Keratinocyte (primary cell): ENCODE data around the gene CBARP. TPM values are rescaled to one million over a fixed set of nuclear protein-coding genes. Genes with fewer than 3 reads are reported as not detected.

Source experiments
- DNase-seq: peaks from one replicate; pipeline ENCODE4 v3.0.0-alpha.2; 2011; ENCODE audit warnings: low read depth, missing footprints, low spot score
- FAIRE-seq: peaks from 2 replicates; lab custom pipeline; 2011; peaks lifted over from hg19 to GRCh38; lab: Jason Lieb, UNC
- H2AFZ ChIP-seq: 2 replicates; pipeline ENCODE4 v1.6.0; 2012; ENCODE audit warnings: low read length, control low read depth, inconsistent platforms; ENCODE audit not compliant: control insufficient read depth
- H3K27ac ChIP-seq: 2 replicates; pipeline ENCODE4 v1.5.1; 2011; ENCODE audit warnings: low read length; ENCODE audit not compliant: control insufficient read depth, insufficient read depth
- H3K27me3 ChIP-seq: 3 replicates; pipeline ENCODE4 v1.6.0; 2011; ENCODE audit warnings: low read length; ENCODE audit not compliant: control insufficient read depth, insufficient read depth; ENCODE audit errors: extremely low read depth
- H3K36me3 ChIP-seq, 2 experiments: 2 replicates in 1 of 2; 3 replicates in 1 of 2; pipeline ENCODE4 v1.5.1; 2011; ENCODE audit warnings: low read length in 2 of 2, mild to moderate bottlenecking in 1 of 2; ENCODE audit not compliant: control insufficient read depth in 2 of 2, insufficient read depth in 2 of 2; ENCODE audit errors: extremely low read depth in 1 of 2
- H3K4me1 ChIP-seq: 3 replicates; pipeline ENCODE4 v1.5.1; 2011; ENCODE audit warnings: low read length; ENCODE audit not compliant: control insufficient read depth, insufficient read depth; ENCODE audit errors: extremely low read depth
- H3K4me2 ChIP-seq: 3 replicates; pipeline ENCODE4 v1.6.0; 2011; ENCODE audit warnings: low read depth, low read length; ENCODE audit not compliant: control insufficient read depth, insufficient read depth; ENCODE audit errors: extremely low read depth
- H3K4me3 ChIP-seq, 3 experiments: fragments of 200-600 bp in 1 of 3; sonication (generic) in 1 of 3; 2 replicates in 2 of 3; 3 replicates in 1 of 3; pipeline ENCODE4 v1.5.1; 2011 to 2016; ENCODE audit warnings: low read length in 3 of 3, mild to moderate bottlenecking in 3 of 3, control low read depth in 2 of 3, inconsistent platforms in 1 of 3, low read depth in 1 of 3, mixed read lengths in 1 of 3, mixed run types in 1 of 3, moderate library complexity in 1 of 3; ENCODE audit not compliant: control insufficient read depth in 2 of 3, insufficient read depth in 2 of 3; ENCODE audit errors: extremely low read depth in 1 of 3
- H3K79me2 ChIP-seq: 2 replicates; pipeline ENCODE4 v1.6.0; 2012; ENCODE audit warnings: low read length; ENCODE audit not compliant: control insufficient read depth, insufficient read depth
- H3K9ac ChIP-seq: 3 replicates; pipeline ENCODE4 v1.6.0; 2011; ENCODE audit warnings: low read length; ENCODE audit not compliant: control insufficient read depth, insufficient read depth; ENCODE audit errors: extremely low read depth
- H3K9me1 ChIP-seq: 3 replicates; pipeline ENCODE4 v1.6.0; 2011; ENCODE audit warnings: low read length; ENCODE audit not compliant: control insufficient read depth, insufficient read depth; ENCODE audit errors: extremely low read depth
- H3K9me3 ChIP-seq: 2 replicates; pipeline ENCODE4 v1.5.1; 2012; ENCODE audit warnings: low read depth, low read length; ENCODE audit not compliant: control insufficient read depth
- H4K20me1 ChIP-seq: 3 replicates; pipeline ENCODE4 v1.6.0; 2011; ENCODE audit warnings: low read length; ENCODE audit not compliant: control insufficient read depth, insufficient read depth; ENCODE audit errors: extremely low read depth
- EZH2 ChIP-seq: IDR thresholded peaks from one replicate; pipeline ENCODE4 v1.6.1; 2012; ENCODE audit warnings: inconsistent platforms, mild to moderate bottlenecking, low read length, moderate library complexity
- dilution Hi-C: fragments of 300-500 bp; cut with MboI; formaldehyde crosslinking; loops from one replicate; pipeline ENCODE4 v1.7.0; 2020; ENCODE audit warnings: low sequenced_read_pairs; ENCODE audit not compliant: extremely low pct_ligation_motif_present
- polyA plus RNA-seq, 5 experiments: library from polyadenylated mRNA; depleted of rRNA in 3 of 5; stranded (reverse) in 3 of 5; stranded (forward) in 1 of 5; unstranded in 1 of 5; fragments of >200 nt; gene quantifications; 1 replicate in 1 of 5; 2 replicates in 3 of 5; 3 replicates in 1 of 5; pipeline versions ENCODE4 v1.2.1 to v1.2.3, GENCODE V29; 2011 to 2012; ENCODE audit warnings: missing spikeins in 2 of 5, low read depth in 1 of 5, low replicate concordance in 1 of 5
- TF ChIP-seq, protein P1 (sequence below), 3 experiments: IDR thresholded peaks in 1 of 3; conservative IDR thresholded peaks in 1 of 3; optimal IDR thresholded peaks in 1 of 3; 2 replicates in 2 of 3; 3 replicates in 1 of 3; pipeline versions ENCODE3 to v1.5.1; 2011; ENCODE audit warnings: low read length in 3 of 3, mild to moderate bottlenecking in 3 of 3, moderate library complexity in 2 of 3, control low read depth in 1 of 3, inconsistent platforms in 1 of 3; ENCODE audit not compliant: insufficient read depth in 2 of 3; ENCODE audit errors: extremely low read depth in 1 of 3

Gene CBARP
- polyA plus RNA-seq, 1 donor (not counting 4 experiments of a cell fraction or from before 2014, with no cell fraction given) = 0.93 TPM

DNA sequence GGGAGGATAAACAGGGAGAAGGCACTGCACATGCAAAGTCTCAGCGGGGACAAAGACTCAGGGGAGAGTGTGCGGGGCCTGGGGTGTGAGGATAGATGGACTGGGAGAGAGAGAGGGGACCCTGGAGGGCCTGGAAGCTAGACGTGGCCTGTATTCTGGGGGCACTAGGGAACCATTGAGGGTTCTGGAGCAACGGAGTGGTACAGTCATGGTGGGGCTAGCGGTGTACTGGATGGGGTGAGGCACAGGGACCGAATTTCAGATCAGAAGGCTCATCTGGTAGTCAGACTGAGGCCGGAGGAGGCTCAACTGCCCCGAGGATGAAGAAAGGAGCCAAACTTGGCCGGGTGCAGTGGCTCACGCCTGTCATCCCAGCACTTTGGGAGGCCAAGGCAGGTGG lies 55.7 kb downstream of the CBARP start:
- H3K9me1 ChIP-seq = no peaks in the 10 kb centered on the region
- no peak overlapping the region for H3K4me3 ChIP-seq
- H3K27ac ChIP-seq = peak overlapping the region; percentile 73
- no peaks in the 10 kb centered on the region for H3K9me3 ChIP-seq
- no peak for TF ChIP-seq EZH2
- TF ChIP-seq, protein P1, sequence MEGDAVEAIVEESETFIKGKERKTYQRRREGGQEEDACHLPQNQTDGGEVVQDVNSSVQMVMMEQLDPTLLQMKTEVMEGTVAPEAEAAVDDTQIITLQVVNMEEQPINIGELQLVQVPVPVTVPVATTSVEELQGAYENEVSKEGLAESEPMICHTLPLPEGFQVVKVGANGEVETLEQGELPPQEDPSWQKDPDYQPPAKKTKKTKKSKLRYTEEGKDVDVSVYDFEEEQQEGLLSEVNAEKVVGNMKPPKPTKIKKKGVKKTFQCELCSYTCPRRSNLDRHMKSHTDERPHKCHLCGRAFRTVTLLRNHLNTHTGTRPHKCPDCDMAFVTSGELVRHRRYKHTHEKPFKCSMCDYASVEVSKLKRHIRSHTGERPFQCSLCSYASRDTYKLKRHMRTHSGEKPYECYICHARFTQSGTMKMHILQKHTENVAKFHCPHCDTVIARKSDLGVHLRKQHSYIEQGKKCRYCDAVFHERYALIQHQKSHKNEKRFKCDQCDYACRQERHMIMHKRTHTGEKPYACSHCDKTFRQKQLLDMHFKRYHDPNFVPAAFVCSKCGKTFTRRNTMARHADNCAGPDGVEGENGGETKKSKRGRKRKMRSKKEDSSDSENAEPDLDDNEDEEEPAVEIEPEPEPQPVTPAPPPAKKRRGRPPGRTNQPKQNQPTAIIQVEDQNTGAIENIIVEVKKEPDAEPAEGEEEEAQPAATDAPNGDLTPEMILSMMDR (optimal IDR thresholded peaks at IDR 0.05 in 1 of 3, IDR thresholded peaks at IDR 0.05 in 1 of 3, conservative IDR thresholded peaks at IDR 0.05 in 1 of 3; ENCODE audit: extremely low read depth in 1 of 3, insufficient read depth in 2 of 3, low read length in 3 of 3) = no peak
- dilution Hi-C loops = no loop called here
- no peaks in the 10 kb centered on the region for H3K27me3 ChIP-seq
- peak overlapping the region; percentile 65 for H3K9ac ChIP-seq
- no peak for FAIRE-seq
- peak overlapping the region; percentile 61 for H3K4me2 ChIP-seq
- no peak for DNase-seq
- no peaks in the 10 kb centered on the region for H3K36me3 ChIP-seq
- peaks cover 51% of the 10 kb centered on the region for H3K4me1 ChIP-seq
- no peaks in the 10 kb centered on the region for H3K79me2 ChIP-seq
- no peaks in the 10 kb centered on the region for H4K20me1 ChIP-seq
- no peak overlapping the region for H2AFZ ChIP-seq

DNA sequence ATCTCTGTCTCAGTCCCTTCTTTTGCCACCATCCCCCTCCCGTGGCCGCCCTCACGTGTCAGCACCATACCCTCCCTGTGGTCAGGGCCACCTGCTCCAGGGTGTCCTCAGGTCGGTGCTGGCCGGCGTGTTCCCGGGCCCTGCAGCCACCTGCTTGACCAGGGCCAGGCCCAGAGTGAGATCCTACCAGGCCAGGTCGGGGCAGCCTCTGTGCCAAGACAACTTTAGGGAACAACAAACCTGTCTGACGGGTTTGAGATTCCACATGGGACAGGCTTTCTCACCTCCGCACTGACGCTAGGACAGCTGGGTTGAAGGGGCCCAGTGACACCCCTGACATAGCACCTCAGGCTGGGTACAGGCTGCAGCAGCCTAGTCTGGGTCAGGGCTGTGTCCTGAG lies 56.2 kb downstream of the CBARP start:
- Histone ChIP-seq H4K20me1 (no peaks in the 10 kb centered on the region), H3K9me3 (no peaks in the 10 kb centered on the region), H3K4me1 (peaks cover 56% of the 10 kb centered on the region), H3K9me1 (no peaks in the 10 kb centered on the region), H3K27me3 (no peaks in the 10 kb centered on the region), H3K79me2 (no peaks in the 10 kb centered on the region), H3K27ac (peak overlapping the region; percentile 73), H3K4me3 (peak overlapping the region in 1 of 3 experiments; percentile 13), H2AFZ (no peak overlapping the region), H3K4me2 (peak overlapping the region; percentile 61), H3K36me3 (no peaks in the 10 kb centered on the region), H3K9ac (peak overlapping the region; percentile 65)
- dilution Hi-C loops = no loop called here
- FAIRE-seq (peak; percentile 91), DNase-seq (no peak)
- no peak for TF ChIP-seq EZH2
- TF ChIP-seq, protein P1 (optimal IDR thresholded peaks at IDR 0.05 in 1 of 3, IDR thresholded peaks at IDR 0.05 in 1 of 3, conservative IDR thresholded peaks at IDR 0.05 in 1 of 3; ENCODE audit: extremely low read depth in 1 of 3, insufficient read depth in 2 of 3, low read length in 3 of 3) = no peak

Other genes starting within 250 kb of the CBARP start
- 0.20 to 1.9 TPM (median 0.84 TPM) in 3 replicates for gene GRIN3B, start 237.6 kb downstream of the CBARP start, polyA plus RNA-seq
- 61.5 to 136 TPM (median 88.0 TPM) in 3 replicates for gene TMEM259, start 216.9 kb downstream of the CBARP start, polyA plus RNA-seq
- gene RNU6-2, start 216.5 kb downstream of the CBARP start, polyA plus RNA-seq = not detected in 3 replicates
- 105 to 495 TPM (median 136 TPM) in 3 replicates for gene CNN2, start 211.4 kb downstream of the CBARP start, polyA plus RNA-seq
- gene ABCA7, start 197.9 kb downstream of the CBARP start, polyA plus RNA-seq = 7.4 to 11.0 TPM (median 7.9 TPM) in 3 replicates
- 0.56 to 1.3 TPM (median 1.1 TPM) in 3 replicates for gene ARHGAP45, start 170.8 kb downstream of the CBARP start, polyA plus RNA-seq
- 178 to 229 TPM (median 200 TPM) in 3 replicates for gene POLR2E, start 142.6 kb downstream of the CBARP start, polyA plus RNA-seq
- 193 to 279 TPM (median 243 TPM) in 3 replicates for gene GPX4, start 134.0 kb downstream of the CBARP start, polyA plus RNA-seq
- 10.9 to 19.4 TPM (median 13.1 TPM) in 3 replicates for gene SBNO2, start 63.7 kb downstream of the CBARP start, polyA plus RNA-seq
- 24.6 to 31.4 TPM (median 28.1 TPM) in 3 replicates for gene STK11, start 32.2 kb downstream of the CBARP start, polyA plus RNA-seq
- 51.3 to 95.4 TPM (median 80.0 TPM) in 3 replicates for gene ATP5F1D, start 3.7 kb upstream of the CBARP start, polyA plus RNA-seq
- gene MIDN, start 10.6 kb upstream of the CBARP start, polyA plus RNA-seq = 4.7 to 14.1 TPM (median 6.8 TPM) in 3 replicates
- 97.5 to 164 TPM (median 113 TPM) in 3 replicates for gene CIRBP, start 31.3 kb upstream of the CBARP start, polyA plus RNA-seq
- 18.5 to 30.1 TPM (median 27.6 TPM) in 3 replicates for gene FAM174C, start 37.5 kb upstream of the CBARP start, polyA plus RNA-seq
- not detected in 3 replicates for gene EFNA2, start 47.9 kb upstream of the CBARP start, polyA plus RNA-seq
- gene NDUFS7, start 145.9 kb upstream of the CBARP start, polyA plus RNA-seq = 23.2 to 52.1 TPM (median 41.3 TPM) in 3 replicates
- 5.7 to 15.6 TPM (median 7.6 TPM) in 3 replicates for gene GAMT, start 163.5 kb upstream of the CBARP start, polyA plus RNA-seq
- 56.4 to 99.2 TPM (median 71.6 TPM) in 3 replicates for gene DAZAP1, start 169.6 kb upstream of the CBARP start, polyA plus RNA-seq
- 795 to 1,391 TPM (median 803 TPM) in 3 replicates for gene RPS15, start 200.4 kb upstream of the CBARP start, polyA plus RNA-seq
- gene APC2, start 212.1 kb upstream of the CBARP start, polyA plus RNA-seq = 0.01 to 0.05 TPM (median 0.01 TPM) in 3 replicates
- gene C19orf25, start 241.2 kb upstream of the CBARP start, polyA plus RNA-seq = 11.2 to 24.9 TPM (median 13.8 TPM) in 3 replicates